HG03439 (cell line): ENCODE measurements around the gene SEC61B.

Experiments
- ATAC-seq: cut with Tn5 transposase; IDR thresholded peaks from one replicate; pipeline ENCODE4 v1.9.1; 2021; ENCODE audit warnings: mild to moderate bottlenecking, moderate library complexity; ENCODE audit not compliant: unreplicated experiment

Gene SEC61B

GRCh38 chr9:99269416-99269815 lies 47.3 kb downstream of the SEC61B start:
- ATAC-seq, result no peak

GRCh38 chr9:99270491-99270890 lies 48.4 kb downstream of the SEC61B start:
- ATAC-seq, result no peak

GRCh38 chr9:99272836-99273235 lies 50.8 kb downstream of the SEC61B start:
- no peak for ATAC-seq

- no peak for ATAC-seq
Measured at GRCh38 chr9:99274016-99274415, 51.9 kb downstream of the SEC61B start.

GRCh38 chr9:99274495-99274894 lies 52.4 kb downstream of the SEC61B start:
- no peak for ATAC-seq
